HG03432 (cell line): ENCODE measurements around the gene UTF1.

Experiments
- ATAC-seq: cut with Tn5 transposase; IDR thresholded peaks from one replicate; pipeline ENCODE4 v1.9.1; 2021; ENCODE audit warnings: mild to moderate bottlenecking, moderate library complexity; ENCODE audit not compliant: unreplicated experiment

The UTF1 gene

DNA sequence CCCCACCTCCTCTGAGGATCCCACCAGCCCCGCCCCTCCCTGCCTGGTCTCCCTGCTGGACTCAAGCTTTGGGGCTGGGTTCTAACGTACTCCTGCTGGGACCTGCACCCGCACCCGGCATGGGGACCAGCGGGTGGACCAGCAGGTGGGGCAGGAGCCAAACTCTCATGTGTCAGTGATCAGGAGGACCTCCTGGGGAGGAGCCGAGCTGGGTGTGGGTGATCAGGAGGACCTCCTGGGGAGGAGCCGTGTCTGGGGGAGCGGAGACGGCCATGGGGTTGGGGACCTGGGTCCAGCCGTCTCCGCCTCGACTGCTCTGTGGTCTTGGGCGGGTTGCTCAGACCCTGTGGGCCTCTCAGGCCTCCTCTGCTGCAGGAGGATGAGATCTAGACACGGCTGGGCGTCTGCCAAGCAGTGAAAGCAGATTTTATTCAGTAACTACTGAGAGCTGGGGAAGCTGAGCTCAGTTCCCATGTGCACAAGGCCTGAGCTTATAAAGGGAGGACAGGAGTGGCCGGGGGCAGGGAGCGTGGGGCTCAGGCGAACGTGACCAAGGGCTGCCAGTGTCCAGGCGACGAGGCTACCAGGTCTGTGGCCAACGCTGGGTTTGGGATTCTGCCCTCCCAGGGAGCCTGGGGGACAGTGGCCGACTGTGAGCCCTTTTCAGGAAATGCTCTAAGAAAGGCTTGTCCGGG, 33.6 kb upstream of the UTF1 start:
- no peak for ATAC-seq

- ATAC-seq: no peak
Measured at GRCh38 chr10:133196936-133197758, 32.9 kb upstream of the UTF1 start.

- ATAC-seq: no peak
Measured at GRCh38 chr10:133197786-133198185, 32.2 kb upstream of the UTF1 start.

GRCh38 chr10:133198206-133198605, 31.8 kb upstream of the UTF1 start:
- ATAC-seq: no peak

GRCh38 chr10:133198621-133199487, 31.2 kb upstream of the UTF1 start:
- no peak for ATAC-seq

GRCh38 chr10:133199488-133199885, 30.5 kb upstream of the UTF1 start:
- ATAC-seq: no peak

DNA sequence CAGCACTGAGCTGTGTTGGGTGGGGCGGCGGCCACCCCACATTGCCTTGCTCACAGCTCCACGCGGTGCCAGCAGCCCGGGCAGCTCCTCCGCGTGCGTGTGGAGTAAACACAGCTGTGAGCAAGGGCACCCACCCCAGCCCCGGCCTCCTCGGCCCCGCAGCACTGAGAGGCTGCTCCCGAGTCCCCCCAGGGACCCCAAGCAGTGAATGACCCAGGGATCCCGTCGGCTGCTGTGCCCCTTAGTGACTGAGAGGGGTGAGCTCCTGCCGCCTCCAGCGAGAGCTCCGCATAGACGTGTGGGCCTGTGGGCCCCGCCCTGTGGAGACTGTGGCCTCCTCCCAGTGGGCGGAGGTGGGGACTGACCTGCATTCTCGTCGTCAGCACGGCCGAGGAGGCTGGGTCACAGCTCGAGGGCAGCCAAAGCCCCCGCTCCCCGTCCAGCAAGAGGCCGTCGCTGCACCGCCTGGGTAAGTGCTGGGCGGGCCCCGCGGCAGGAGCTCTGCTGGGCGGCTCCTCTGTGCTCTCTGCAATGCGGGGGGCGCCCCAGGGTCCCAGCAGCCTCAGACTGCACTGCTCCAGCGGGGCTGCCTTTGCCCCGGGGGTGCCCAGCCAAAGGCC, 29.9 kb upstream of the UTF1 start:
- ATAC-seq: no peak

GRCh38 chr10:133200621-133201031, 29.4 kb upstream of the UTF1 start:
- no peak for ATAC-seq

- ATAC-seq: no peak
Measured at GRCh38 chr10:133201151-133201947, 28.7 kb upstream of the UTF1 start.

GRCh38 chr10:133201948-133202725, 27.9 kb upstream of the UTF1 start:
- ATAC-seq: no peak

- no peak for ATAC-seq
Measured at GRCh38 chr10:133202778-133203651, 27.0 kb upstream of the UTF1 start.

DNA sequence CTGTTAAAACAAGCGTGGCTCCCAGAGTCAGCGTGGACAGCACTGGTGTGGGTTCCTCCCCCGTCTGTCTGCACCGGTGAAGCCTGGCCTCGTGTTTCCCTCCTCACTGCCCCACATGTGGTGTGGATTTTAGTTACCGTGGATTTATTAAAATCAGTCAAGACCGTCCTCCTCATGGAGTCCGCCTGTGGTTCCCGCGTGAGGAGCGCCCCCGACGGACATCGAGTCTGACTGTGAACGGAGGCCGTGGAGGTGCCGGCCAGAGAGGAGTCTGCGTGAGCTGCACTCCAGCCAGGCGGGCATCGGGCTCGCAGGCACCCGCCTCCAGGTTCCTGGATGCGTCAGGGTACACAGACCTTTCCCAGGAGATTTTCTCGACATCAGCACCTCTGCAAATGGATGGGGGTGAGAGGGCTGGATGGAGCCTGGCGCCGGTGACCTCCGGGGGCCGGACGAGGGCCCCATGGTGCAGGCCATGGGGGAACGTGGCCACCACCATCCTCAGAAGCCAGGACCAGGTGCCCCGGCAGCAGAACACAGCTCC, 26.3 kb upstream of the UTF1 start:
- no peak for ATAC-seq

DNA sequence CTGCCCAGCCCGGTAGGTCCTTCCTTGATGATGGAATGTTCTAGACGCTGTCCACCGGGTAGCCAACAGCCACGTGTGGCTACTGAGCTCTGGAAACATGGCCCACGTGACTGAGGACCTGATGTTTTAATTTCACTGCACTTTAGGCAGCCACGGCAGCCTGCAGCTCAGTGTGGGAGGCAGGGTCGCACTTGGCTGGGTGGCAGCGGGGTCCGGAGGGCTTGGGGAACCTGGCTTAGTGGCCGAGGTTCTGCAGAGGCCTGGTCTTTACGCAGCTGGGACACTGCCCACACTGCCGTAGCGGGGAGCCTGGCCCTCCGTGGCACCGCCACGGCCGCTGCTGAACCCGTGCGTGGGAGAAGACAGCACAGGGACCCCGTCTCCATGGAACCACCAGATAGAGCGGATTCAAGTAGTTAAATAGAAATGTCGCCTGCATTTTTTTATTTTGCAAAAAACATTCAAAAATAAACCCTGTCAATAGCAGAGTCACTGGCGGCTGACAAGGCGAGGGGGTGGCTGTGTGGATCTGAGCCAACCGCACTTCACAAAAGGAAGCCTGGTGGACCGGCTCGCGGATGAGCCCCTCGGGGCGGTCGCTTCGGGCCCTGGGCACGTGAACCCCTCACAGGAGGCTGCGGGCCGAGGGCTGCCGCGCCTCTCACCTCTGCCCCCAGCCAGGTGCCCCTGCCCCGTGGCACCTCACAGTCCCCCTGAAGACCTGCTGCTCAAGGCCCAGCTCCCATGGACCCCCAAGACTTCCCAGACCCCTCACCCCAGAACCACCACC, 25.6 kb upstream of the UTF1 start:
- ATAC-seq: no peak

GRCh38 chr10:133205146-133205545, 24.9 kb upstream of the UTF1 start:
- ATAC-seq: no peak

DNA sequence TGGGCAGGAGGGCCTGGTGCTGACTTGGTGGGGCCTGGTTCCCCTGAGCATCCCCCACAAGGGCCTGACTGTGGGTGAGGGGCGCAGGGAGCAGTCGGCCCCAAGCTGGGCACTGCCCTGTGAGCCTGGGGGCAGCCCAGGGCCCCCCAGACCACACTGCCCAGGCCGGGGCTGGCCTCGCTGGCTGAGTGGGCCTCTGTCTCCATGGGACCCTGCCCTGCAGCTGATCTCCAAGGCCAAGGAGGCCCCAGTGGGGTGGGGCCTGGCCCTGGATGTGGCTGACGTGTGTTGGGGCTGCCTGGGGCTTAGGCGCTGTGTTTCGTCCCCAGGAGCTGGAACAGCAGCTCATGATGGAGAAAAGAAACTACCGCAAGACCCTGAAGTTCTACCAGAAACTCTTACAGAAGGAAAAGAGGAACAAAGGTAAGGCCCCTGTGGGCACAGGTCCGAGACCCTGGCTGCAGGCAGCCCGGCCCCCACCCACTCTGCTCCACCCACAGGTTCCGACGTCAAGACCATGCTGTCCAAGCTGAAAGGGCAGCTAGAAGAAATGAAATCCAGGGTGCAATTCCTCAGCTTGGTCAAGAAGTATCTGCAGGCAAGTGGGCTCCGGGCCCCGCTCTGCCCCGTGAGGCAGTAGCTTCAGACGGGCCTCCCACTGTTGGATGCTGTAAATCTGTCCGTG, 23.5 kb upstream of the UTF1 start:
- no peak for ATAC-seq

DNA sequence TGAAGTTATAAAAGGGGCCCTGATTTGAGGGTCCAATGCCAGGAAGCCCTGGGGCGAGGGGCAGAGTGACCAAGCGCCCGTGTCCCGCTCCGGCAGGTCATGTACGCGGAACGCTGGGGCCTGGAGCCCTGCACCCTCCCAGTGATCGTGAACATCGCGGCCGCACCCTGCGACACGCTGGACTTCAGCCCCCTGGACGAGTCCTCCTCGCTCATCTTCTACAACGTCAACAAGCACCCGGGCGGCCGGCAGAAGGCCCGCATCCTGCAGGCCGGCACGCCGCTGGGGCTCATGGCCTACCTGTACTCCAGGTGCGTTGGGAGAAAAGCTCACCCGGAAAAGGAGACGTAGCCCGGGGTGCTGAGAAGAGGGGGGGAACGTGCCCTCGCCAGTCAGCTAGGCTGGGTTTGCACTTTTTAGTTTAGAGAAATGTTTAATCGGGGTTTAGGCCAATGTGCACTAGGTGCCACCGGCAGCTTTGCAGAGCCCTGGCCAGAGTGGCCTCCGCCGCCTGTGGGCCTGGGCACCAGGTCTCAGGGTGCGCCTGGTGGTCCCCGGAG, 22.9 kb upstream of the UTF1 start:
- ATAC-seq: no peak
